Measurements from ENCODE around the gene NACC2.

The NACC2 gene

DNA sequence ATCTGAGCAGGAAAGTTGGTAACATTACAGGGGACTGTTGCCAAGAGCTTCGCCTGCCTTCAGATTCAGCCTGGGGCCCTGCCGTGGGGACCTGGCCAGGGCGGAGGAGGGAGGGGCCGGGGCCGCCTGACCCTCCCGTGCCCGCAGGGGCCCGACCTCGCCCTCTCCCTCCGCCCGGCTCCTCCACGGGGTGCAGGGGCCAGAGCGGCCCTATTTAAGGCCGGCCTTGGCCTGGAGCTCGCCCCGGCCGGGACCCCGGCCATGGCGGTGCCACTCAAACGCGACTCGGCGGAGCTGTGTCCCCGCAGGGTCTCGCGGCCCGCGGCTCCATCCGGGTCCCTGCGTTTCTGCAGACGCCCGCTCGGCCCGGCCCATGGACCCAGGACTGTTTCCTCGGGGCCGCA, 22.8 kb upstream of the NACC2 start:
- Histone ChIP-seq H3K9me3 (ENCODE audit: control insufficient read depth, insufficient read depth, low read length) (no peaks in the 10 kb centered on the region), H3K4me1 (ENCODE audit: control insufficient read depth, low read length) (peaks cover 18% of the 10 kb centered on the region), H3K36me3 (ENCODE audit: control insufficient read depth, low read length) (peaks cover 32% of the 10 kb centered on the region), H3K4me3 (ENCODE audit: low read length) (peak overlapping the region; percentile 71), H3K27me3 (ENCODE audit: control insufficient read depth, low read length) (no peaks in the 10 kb centered on the region), H3K79me2 (ENCODE audit: control insufficient read depth, low read length) (peaks cover 41% of the 10 kb centered on the region), H3K9me2 (replicated peaks; ENCODE audit: control insufficient read depth, low read length) (no peaks in the 10 kb centered on the region), H4K20me1 (ENCODE audit: control insufficient read depth, insufficient read depth, low read depth, low read length) (no peaks in the 10 kb centered on the region), H3F3A (ENCODE audit: control insufficient read depth, insufficient read depth) (peaks cover 5% of the 10 kb centered on the region; the same call in 1 of the 2 replicates), H3K27ac (ENCODE audit: low read depth, low read length) (peak overlapping the region; percentile 57), H3K4me2 (ENCODE audit: low read length) (peak overlapping the region; percentile 88)
- TF ChIP-seq CTCF (IDR thresholded peaks at IDR 0.05; ENCODE audit: low read depth, low read length, poor library complexity, severe bottlenecking) (no peak), EZH2phosphoT487 (IDR thresholded peaks at IDR 0.05; ENCODE audit: borderline replicate concordance, low read length) (no peak)

- H3K27ac ChIP-seq (ENCODE audit: low read depth, low read length): peak overlapping the region; percentile 57
- no peaks in the 10 kb centered on the region for H3K27me3 ChIP-seq (ENCODE audit: control insufficient read depth, low read length)
- H3K9me2 ChIP-seq (replicated peaks; ENCODE audit: control insufficient read depth, low read length): no peaks in the 10 kb centered on the region
- no peaks in the 10 kb centered on the region for H4K20me1 ChIP-seq (ENCODE audit: control insufficient read depth, insufficient read depth, low read depth, low read length)
- H3F3A ChIP-seq (ENCODE audit: control insufficient read depth, insufficient read depth): peaks cover 8% of the 10 kb centered on the region; the same call in 1 of the 2 replicates
- peak overlapping the region; percentile 71 for H3K4me3 ChIP-seq (ENCODE audit: low read length)
- no peaks in the 10 kb centered on the region for H3K9me3 ChIP-seq (ENCODE audit: control insufficient read depth, insufficient read depth, low read length)
- peaks cover 18% of the 10 kb centered on the region for H3K4me1 ChIP-seq (ENCODE audit: control insufficient read depth, low read length)
- TF ChIP-seq EZH2phosphoT487 (IDR thresholded peaks at IDR 0.05; ENCODE audit: borderline replicate concordance, low read length) (no peak), CTCF (IDR thresholded peaks at IDR 0.05; ENCODE audit: low read depth, low read length, poor library complexity, severe bottlenecking) (no peak)
- peaks cover 41% of the 10 kb centered on the region for H3K79me2 ChIP-seq (ENCODE audit: control insufficient read depth, low read length)
- peak overlapping the region; percentile 88 for H3K4me2 ChIP-seq (ENCODE audit: low read length)
- peaks cover 32% of the 10 kb centered on the region for H3K36me3 ChIP-seq (ENCODE audit: control insufficient read depth, low read length)
Measured at GRCh38 chr9:136117291-136117915, 22.3 kb upstream of the NACC2 start.

DNA sequence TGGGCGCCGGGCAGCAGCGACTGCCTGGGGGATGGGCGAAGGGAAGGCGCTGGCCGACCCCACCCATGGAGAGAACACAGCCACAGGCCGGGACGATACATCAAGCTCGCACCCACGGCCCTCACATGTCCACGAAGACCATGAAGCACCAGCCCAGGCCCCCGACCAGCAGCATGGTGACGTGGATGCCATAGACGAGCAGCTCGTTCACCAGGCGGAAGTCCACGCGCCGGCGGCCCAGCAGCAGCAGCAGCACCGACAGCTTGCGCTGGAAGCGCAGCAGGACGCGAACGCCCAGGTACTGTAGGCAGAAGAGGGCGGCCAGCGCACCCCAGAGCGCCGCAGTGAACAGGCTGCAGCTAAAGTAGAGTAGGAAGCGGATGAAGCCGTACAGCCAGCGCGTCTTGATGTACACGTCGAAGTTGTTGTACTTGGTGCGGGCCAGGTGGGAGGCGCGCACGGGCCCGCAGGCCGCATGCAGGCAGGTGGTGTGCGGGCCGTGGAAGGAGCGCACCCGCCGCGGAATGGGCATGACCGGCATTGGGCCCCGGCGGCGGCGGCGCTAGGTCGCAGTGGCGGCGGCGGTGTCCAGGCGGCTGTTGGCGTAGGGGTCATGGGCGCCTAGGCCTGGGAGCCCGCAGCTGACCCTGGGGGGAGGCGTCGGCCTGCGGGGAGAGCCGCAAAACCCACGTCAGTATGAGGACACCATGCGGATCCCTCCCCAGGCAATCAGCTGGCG, 21.4 kb upstream of the NACC2 start:
- Histone ChIP-seq H3K79me2 (ENCODE audit: control insufficient read depth, low read length) (peaks cover 41% of the 10 kb centered on the region), H3K9me3 (ENCODE audit: control insufficient read depth, insufficient read depth, low read length) (no peaks in the 10 kb centered on the region), H4K20me1 (ENCODE audit: control insufficient read depth, insufficient read depth, low read depth, low read length) (no peaks in the 10 kb centered on the region), H3F3A (ENCODE audit: control insufficient read depth, insufficient read depth) (peaks cover 8% of the 10 kb centered on the region; the same call in 1 of the 2 replicates), H3K27me3 (ENCODE audit: control insufficient read depth, low read length) (no peaks in the 10 kb centered on the region), H3K4me1 (ENCODE audit: control insufficient read depth, low read length) (peaks cover 18% of the 10 kb centered on the region), H3K4me3 (ENCODE audit: low read length) (no peak overlapping the region; the same call in 1 of the 2 replicates), H3K4me2 (ENCODE audit: low read length) (peak overlapping the region; percentile 88), H3K9me2 (replicated peaks; ENCODE audit: control insufficient read depth, low read length) (no peaks in the 10 kb centered on the region), H3K27ac (ENCODE audit: low read depth, low read length) (no peak overlapping the region), H3K36me3 (ENCODE audit: control insufficient read depth, low read length) (peaks cover 32% of the 10 kb centered on the region)
- TF ChIP-seq CTCF (IDR thresholded peaks at IDR 0.05; ENCODE audit: low read depth, low read length, poor library complexity, severe bottlenecking) (no peak), EZH2phosphoT487 (IDR thresholded peaks at IDR 0.05; ENCODE audit: borderline replicate concordance, low read length) (no peak)

All from DOHH2 (cell line).